Measurements from ENCODE around the gene PSRC1. TPM values are rescaled to one million over a fixed set of nuclear protein-coding genes. Genes with fewer than 3 reads are reported as not detected.

PSRC1 gene
- total RNA-seq: 1.8 and 4.7 TPM in 2 replicates

DNA sequence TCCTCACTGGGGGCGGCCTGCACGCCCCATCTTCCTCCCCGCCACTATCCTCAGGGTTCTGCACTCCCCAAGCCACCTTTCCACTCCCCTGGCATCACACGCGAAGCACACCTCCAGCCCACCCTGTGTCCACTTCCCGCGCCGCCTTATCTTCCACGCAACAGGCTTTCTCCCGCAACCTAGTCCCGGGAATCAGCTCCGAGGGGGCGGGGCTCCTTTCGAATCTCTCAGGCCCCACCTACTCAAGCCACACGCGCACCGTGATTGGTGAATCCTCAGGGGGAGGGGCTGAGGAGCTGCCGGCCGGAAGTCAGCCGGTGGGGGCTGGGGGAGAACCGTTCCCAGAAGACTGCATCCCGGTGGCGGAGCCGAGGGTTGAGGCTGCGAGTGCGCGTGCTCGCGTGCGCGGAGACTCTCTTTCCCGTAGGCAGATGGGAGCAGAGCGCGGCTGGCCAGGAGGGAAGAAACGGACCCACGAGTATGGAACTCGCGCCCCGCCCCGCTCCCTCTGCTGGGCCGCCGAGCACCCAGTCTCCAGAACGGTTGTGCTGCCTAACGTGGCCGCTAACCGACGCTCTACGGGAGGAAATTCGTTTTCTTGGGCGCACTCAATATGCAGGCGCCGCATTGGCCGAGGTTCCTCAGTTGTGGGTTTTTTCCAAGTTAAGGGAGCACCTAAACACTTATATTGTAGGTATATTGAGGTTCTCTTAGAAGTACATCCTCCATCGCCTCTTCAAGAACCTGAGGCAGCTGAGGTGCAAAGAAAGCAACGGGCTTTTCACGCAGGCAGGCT is at the start of gene PSRC1:
Gene PSRC1 (minus strand): TSS at position 194 of the 796 bp plus-strand sequence.

DNA sequence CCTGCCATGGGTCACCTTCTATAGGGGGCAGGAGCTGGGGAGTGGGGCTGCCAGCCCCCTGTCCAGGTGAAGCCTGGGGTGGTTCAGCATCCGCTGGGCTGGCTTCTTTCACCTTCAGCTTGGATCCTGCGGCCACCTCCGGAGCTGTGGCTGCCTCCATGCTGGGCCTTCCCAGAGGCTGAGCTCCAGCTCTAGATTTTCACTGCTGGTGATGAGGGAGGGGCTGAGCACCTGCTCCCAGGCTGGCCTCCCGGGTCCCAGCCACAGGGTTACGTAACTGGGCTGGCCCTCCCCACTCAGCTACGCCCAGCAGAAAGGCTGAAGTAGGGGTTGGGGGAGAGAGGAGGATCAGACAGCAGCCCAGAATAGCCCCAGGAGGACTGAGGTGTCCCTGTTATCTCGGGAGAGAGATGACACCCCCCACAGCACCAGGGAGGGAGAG is 23.9 kb upstream of the PSRC1 start, which contains the start of gene MYBPHL:
Gene MYBPHL (minus strand): TSS at position 180 of the 442 bp plus-strand sequence. CDS start 20 bp downstream, at position 160.

DNA sequence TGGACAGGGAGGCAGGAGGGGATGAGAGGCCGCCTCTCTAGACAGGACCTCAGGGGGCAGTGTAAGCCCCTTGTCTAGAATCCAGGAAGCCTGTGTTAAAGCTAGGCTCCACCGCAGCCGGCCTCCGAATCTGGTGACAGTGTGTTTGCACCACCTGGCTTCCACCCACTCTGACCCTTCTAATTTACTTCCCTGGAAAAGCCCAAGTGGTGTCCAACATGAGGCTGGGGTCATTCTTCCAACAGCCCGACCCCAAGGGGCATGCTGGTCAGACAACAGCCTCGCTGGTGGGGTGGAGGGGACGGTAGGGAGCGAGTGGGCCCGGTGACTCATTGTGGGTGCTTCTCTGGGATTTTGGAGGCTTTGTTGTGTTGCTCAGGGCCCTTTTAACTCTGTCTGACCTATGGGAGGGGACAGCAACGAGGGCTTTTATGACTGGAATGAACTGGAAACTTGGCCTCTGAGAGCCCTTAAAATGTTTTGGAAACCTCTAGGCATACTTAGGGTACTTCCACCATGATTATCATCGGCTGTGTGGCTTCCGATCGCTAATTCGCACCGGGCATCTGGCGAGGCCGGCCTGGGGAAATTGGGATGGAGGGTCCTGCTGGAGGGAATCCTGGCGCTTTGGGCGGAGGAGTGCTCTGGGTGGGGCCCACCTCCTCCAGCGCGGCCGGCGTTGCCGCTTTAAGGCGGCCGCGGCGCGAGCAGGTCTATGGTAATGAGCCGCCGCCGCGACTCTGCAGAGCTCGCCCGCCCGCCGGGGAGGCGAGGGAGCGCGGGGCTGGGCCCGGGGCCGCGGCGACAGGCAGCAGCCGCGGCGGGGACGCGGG is 33.9 kb downstream of the PSRC1 start, which contains the start of gene CELSR2:
Gene CELSR2 (plus strand): TSS at position 743 of the 833 bp plus-strand sequence. CDS start 541 bp downstream, outside the sequence.

Other genes starting within 250 kb of the PSRC1 start
- gene WDR47, start 241.0 kb downstream of the PSRC1 start, total RNA-seq: 20.7 and 22.1 TPM in 2 replicates
- gene TAF13, start 207.1 kb downstream of the PSRC1 start, total RNA-seq: 93.4 and 114 TPM in 2 replicates
- 43.0 and 55.6 TPM in 2 replicates for gene TMEM167B, start 192.4 kb downstream of the PSRC1 start, total RNA-seq
- gene ELAPOR1, start 169.0 kb downstream of the PSRC1 start, total RNA-seq: 0.39 and 0.59 TPM in 2 replicates
- 213 and 222 TPM in 2 replicates for gene SARS1, start 69.2 kb downstream of the PSRC1 start, total RNA-seq
- 4.8 and 6.3 TPM in 2 replicates for gene CELSR2, start 33.6 kb downstream of the PSRC1 start, total RNA-seq
- gene MYBPHL, start 23.9 kb upstream of the PSRC1 start, total RNA-seq: not detected in 2 replicates
- gene SORT1, start 114.8 kb upstream of the PSRC1 start, total RNA-seq: 16.7 and 27.4 TPM in 2 replicates
- gene PSMA5, start 143.3 kb upstream of the PSRC1 start, total RNA-seq: 36.6 and 52.4 TPM in 2 replicates
- gene SYPL2, start 183.4 kb upstream of the PSRC1 start, total RNA-seq: 0.56 and 0.91 TPM in 2 replicates
- gene ATXN7L2, start 200.8 kb upstream of the PSRC1 start, total RNA-seq: 1.2 and 1.3 TPM in 2 replicates
- gene CYB561D1, start 210.9 kb upstream of the PSRC1 start, total RNA-seq: 6.5 and 10.4 TPM in 2 replicates
- gene AMIGO1, start 226.6 kb upstream of the PSRC1 start, total RNA-seq: 3.3 and 4.9 TPM in 2 replicates